Transverse colon (tissue), 4 donors: ENCODE results near the gene ZYG11B. TPM values are rescaled to one million over a fixed set of nuclear protein-coding genes. Genes with fewer than 3 reads are reported as not detected.
"Not testable (repeated sequence)": the region's sequence is repeated elsewhere in the genome, so short reads cannot be mapped to it uniquely, and the experiment has no call there.

Experiments used
- DNase-seq: peaks from one replicate; pipeline ENCODE4 v3.0.0-alpha.2; 2019
- H3K27ac ChIP-seq, 4 donors: fragments of 200-600 bp; sonication (generic); 2 replicates each; pipeline ENCODE4 v1.5.1; 2016 to 2018; ENCODE audit warnings: inconsistent platforms in 4 of 4
- H3K27me3 ChIP-seq: fragments of 200-600 bp; sonication (generic); 2 replicates; pipeline ENCODE4 v1.5.1; 2017; ENCODE audit warnings: inconsistent platforms
- H3K36me3 ChIP-seq, 4 donors: fragments of 200-600 bp; sonication (generic); 2 replicates each; pipeline ENCODE4 v1.5.1; 2017 to 2019; ENCODE audit warnings: inconsistent platforms in 4 of 4
- H3K4me1 ChIP-seq, 4 donors: fragments of 200-600 bp; sonication (generic); 2 replicates each; pipeline ENCODE4 v1.5.1; 2017 to 2020; ENCODE audit warnings: inconsistent platforms in 4 of 4
- H3K4me3 ChIP-seq, 4 donors: fragments of 200-600 bp; sonication (generic); 1 replicate in 1 of 4; 2 replicates in 3 of 4; pipeline versions ENCODE4 v1.5.1 to v1.6.1; 2017 to 2019; ENCODE audit warnings: inconsistent platforms in 4 of 4
- H3K9me3 ChIP-seq, 2 donors: fragments of 200-600 bp; sonication (generic); 2 replicates each; pipeline ENCODE4 v1.5.1; 2017 to 2019; ENCODE audit warnings: inconsistent platforms in 2 of 2
- CTCF ChIP-seq, 5 experiments: fragments of 200-600 bp in 3 of 5; fragments of 450-650 bp in 2 of 5; sonication (generic) in 3 of 5; IDR thresholded peaks; 1 replicate in 2 of 5; 2 replicates in 3 of 5; pipeline ENCODE4 v1.5.1; 2016 to 2017; ENCODE audit warnings: antibody characterized with exemption in 5 of 5, inconsistent platforms in 3 of 5, mild to moderate bottlenecking in 2 of 5, moderate library complexity in 1 of 5
- EP300 ChIP-seq: sonication (generic); formaldehyde crosslinking; IDR thresholded peaks from one replicate; pipeline ENCODE4 v1.6.1; 2017; ENCODE audit warnings: antibody characterized with exemption, low read depth
- POLR2A ChIP-seq: fragments of 450-650 bp; IDR thresholded peaks from one replicate; pipeline ENCODE4 v1.6.1; 2016; ENCODE audit warnings: antibody characterized with exemption, mild to moderate bottlenecking, moderate library complexity
- POLR2AphosphoS5 ChIP-seq, 3 donors: sonication (generic); formaldehyde crosslinking; IDR thresholded peaks; one replicate each; pipeline ENCODE4 v1.6.1; 2016; ENCODE audit warnings: antibody characterized with exemption in 3 of 3
- WGBS, 2 donors: methylation state at CpG; one replicate each; pipeline ENCODE4 v1.1.5; 2018; ENCODE audit warnings: low coverage in 1 of 2; 5-methylcytosine and 5-hydroxymethylcytosine counted together
- in situ Hi-C, 4 donors: fragments of 200-750 bp; cut with MboI; loops; one replicate each; pipeline versions ENCODE4 v1.15.0 to v1.15.1; 2017; ENCODE audit warnings: low sequenced_read_pairs in 3 of 4, low pct_ligation_motif_present in 1 of 4, low pct_unique_long_range_greater_than_20kb in 1 of 4
- intact Hi-C: fragments of 100-400 bp; cut with DNase I; formaldehyde crosslinking; loops from one replicate; pipeline ENCODE4 v1.15.1; 2023; ENCODE audit warnings: low total_unique reads
- total RNA-seq, 4 donors: library from RNA; depleted of rRNA; stranded (reverse); fragments of >200 nt; gene quantifications; one replicate each; pipeline ENCODE4 v1.1.0, GENCODE V29; 2016

ZYG11B gene
- total RNA-seq, 4 donors from 2014 or later = 16.9 to 75.9 (median 45.2) TPM

GRCh38 chr1:52801011-52801410 is 74.8 kb downstream of the ZYG11B start:
- H3K36me3 ChIP-seq = peaks cover 0 to 32% (median 14%) of the 10 kb centered on the region in 4 donors
- in situ Hi-C loops (no loop called here), intact Hi-C loops (no loop called here)
- no peaks in the 10 kb centered on the region for H3K4me1 ChIP-seq
- H3K27ac ChIP-seq = no peak overlapping the region
- no peak for TF ChIP-seq EP300
- TF ChIP-seq CTCF (IDR thresholded peaks at IDR 0.05) = no peak
- no peak for TF ChIP-seq POLR2A
- no peak for TF ChIP-seq POLR2AphosphoS5 (IDR thresholded peaks at IDR 0.05)
- H3K27me3 ChIP-seq = no peaks in the 10 kb centered on the region
- no peak for DNase-seq
- H3K4me3 ChIP-seq = no peak overlapping the region
- H3K9me3 ChIP-seq = no peaks in the 10 kb centered on the region

GRCh38 chr1:52804083-52804482 is 77.8 kb downstream of the ZYG11B start:
- in situ Hi-C loops, DNase-seq, H3K27ac ChIP-seq, H3K9me3 ChIP-seq, intact Hi-C loops, H3K4me3 ChIP-seq, H3K4me1 ChIP-seq, H3K27me3 ChIP-seq: not testable (repeated sequence)
- WGBS, 2 donors = 89 to 91% methylated on average over 3 of the region's 3 CpGs
- peaks cover 0 to 23% (median 8%) of the 10 kb centered on the region in 4 donors for H3K36me3 ChIP-seq

- TF ChIP-seq EP300 (no peak), CTCF (IDR thresholded peaks at IDR 0.05) (no peak), POLR2A (no peak), POLR2AphosphoS5 (IDR thresholded peaks at IDR 0.05) (no peak)
- intact Hi-C loops = no loop called here
- Histone ChIP-seq H3K4me1 (no peaks in the 10 kb centered on the region), H3K4me3 (no peak overlapping the region), H3K36me3 (peaks cover 0 to 42% (median 20%) of the 10 kb centered on the region in 4 donors), H3K27ac (no peak overlapping the region), H3K27me3 (no peaks in the 10 kb centered on the region), H3K9me3 (no peaks in the 10 kb centered on the region)
- no peak for DNase-seq
- 97 to 100% methylated on average over 1 to 2 of the region's 2 CpGs for WGBS, 2 donors
- in situ Hi-C loops = no loop called here
Measured at GRCh38 chr1:52814465-52814864, 88.2 kb downstream of the ZYG11B start.

GRCh38 chr1:52820830-52821229 is 94.6 kb downstream of the ZYG11B start:
- H3K9me3 ChIP-seq, in situ Hi-C loops, H3K4me1 ChIP-seq, intact Hi-C loops, DNase-seq, H3K27me3 ChIP-seq, H3K4me3 ChIP-seq, H3K27ac ChIP-seq: not testable (repeated sequence)
- peaks cover 0 to 40% (median 20%) of the 10 kb centered on the region in 4 donors for H3K36me3 ChIP-seq
- 97 to 100% methylated on average over 5 of the region's 5 CpGs for WGBS, 2 donors

GRCh38 chr1:52825868-52826267 is 99.6 kb downstream of the ZYG11B start:
- Histone ChIP-seq H3K4me1 (no peaks in the 10 kb centered on the region), H3K4me3 (no peak overlapping the region), H3K36me3 (peaks cover 0 to 15% (median 6%) of the 10 kb centered on the region in 4 donors), H3K9me3 (no peaks in the 10 kb centered on the region), H3K27me3 (no peaks in the 10 kb centered on the region), H3K27ac (no peak overlapping the region)
- TF ChIP-seq EP300 = no peak
- TF ChIP-seq POLR2AphosphoS5 (IDR thresholded peaks at IDR 0.05) = no peak
- no peak for TF ChIP-seq POLR2A
- peak in 1 of 5 experiments; percentile 6 for TF ChIP-seq CTCF (IDR thresholded peaks at IDR 0.05)
- intact Hi-C loops (no loop called here), in situ Hi-C loops (no loop called here)
- 7 to 15% methylated on average over 1 of the region's 1 CpG for WGBS, 2 donors
- DNase-seq = no peak
